AG10803 (cell line): ENCODE measurements around the gene COL25A1.

Experiments
- DNase-seq: peaks from one replicate; pipeline ENCODE4 v3.0.0; 2010; ENCODE audit warnings: low read depth
- H3K4me3 ChIP-seq: 2 replicates; pipeline ENCODE4 v1.5.1; 2011; ENCODE audit warnings: mild to moderate bottlenecking, low read length, control low read depth
- CTCF ChIP-seq: conservative IDR thresholded peaks from 2 replicates; pipeline ENCODE4 v1.5.1; 2011; ENCODE audit warnings: mild to moderate bottlenecking, low read length, control low read depth, inconsistent platforms

Gene COL25A1

GRCh38 chr4:109185951-109186350, 116.5 kb downstream of the COL25A1 start:
- no peak for TF ChIP-seq CTCF
- DNase-seq = no peak
- no peak overlapping the region for H3K4me3 ChIP-seq

GRCh38 chr4:109185548-109185947, 116.9 kb downstream of the COL25A1 start:
- H3K4me3 ChIP-seq = no peak overlapping the region
- no peak for DNase-seq
- TF ChIP-seq CTCF = no peak

GRCh38 chr4:109184491-109184961, 117.9 kb downstream of the COL25A1 start:
- H3K4me3 ChIP-seq = no peak overlapping the region
- DNase-seq = peak; percentile 18
- no peak for TF ChIP-seq CTCF

- no peak for DNase-seq
- TF ChIP-seq CTCF = no peak
These were observed 118.4 kb downstream of the COL25A1 start for GRCh38 chr4:109183931-109184490.

GRCh38 chr4:109182696-109183095, 119.8 kb downstream of the COL25A1 start:
- DNase-seq = no peak
- H3K4me3 ChIP-seq = no peak overlapping the region

More at GRCh38 chr4:109183931-109184490, 118.4 kb downstream of the COL25A1 start:
- no peak overlapping the region for H3K4me3 ChIP-seq

GRCh38 chr4:109179061-109179460, 123.4 kb downstream of the COL25A1 start:
- DNase-seq = no peak
- no peak overlapping the region for H3K4me3 ChIP-seq
- no peak for TF ChIP-seq CTCF

More at GRCh38 chr4:109182696-109183095, 119.8 kb downstream of the COL25A1 start:
- TF ChIP-seq CTCF = no peak

- no peak for DNase-seq
These were observed 125.2 kb downstream of the COL25A1 start for GRCh38 chr4:109177096-109177810.

More at GRCh38 chr4:109177096-109177810, 125.2 kb downstream of the COL25A1 start:
- TF ChIP-seq CTCF = no peak
- H3K4me3 ChIP-seq = no peak overlapping the region
